Caki2 (cell line): ENCODE data around the gene DERL3. TPM values are rescaled to one million over a fixed set of nuclear protein-coding genes. Genes with fewer than 3 reads are reported as not detected.

Experiments used
- DNase-seq: peaks from one replicate; pipeline ENCODE4 v3.0.0-alpha.2; 2015; ENCODE audit warnings: low read depth
- in situ Hi-C: cut with HindIII; loops from 2 replicates; pipeline ENCODE4 v1.10.0; 2016; ENCODE audit warnings: low sequenced_read_pairs, low pct_unique_long_range_greater_than_20kb, mixed read lengths
- total RNA-seq: library from RNA; depleted of rRNA; stranded (reverse); fragments of >200 nt; shearing (Covaris generic); gene quantifications from 2 replicates; pipeline ENCODE4 v1.2.3, GENCODE V29; 2014; ENCODE audit warnings: low replicate concordance

DERL3 gene
- total RNA-seq, 1 experiment from 2014 or later, result 12.5 TPM

DNA sequence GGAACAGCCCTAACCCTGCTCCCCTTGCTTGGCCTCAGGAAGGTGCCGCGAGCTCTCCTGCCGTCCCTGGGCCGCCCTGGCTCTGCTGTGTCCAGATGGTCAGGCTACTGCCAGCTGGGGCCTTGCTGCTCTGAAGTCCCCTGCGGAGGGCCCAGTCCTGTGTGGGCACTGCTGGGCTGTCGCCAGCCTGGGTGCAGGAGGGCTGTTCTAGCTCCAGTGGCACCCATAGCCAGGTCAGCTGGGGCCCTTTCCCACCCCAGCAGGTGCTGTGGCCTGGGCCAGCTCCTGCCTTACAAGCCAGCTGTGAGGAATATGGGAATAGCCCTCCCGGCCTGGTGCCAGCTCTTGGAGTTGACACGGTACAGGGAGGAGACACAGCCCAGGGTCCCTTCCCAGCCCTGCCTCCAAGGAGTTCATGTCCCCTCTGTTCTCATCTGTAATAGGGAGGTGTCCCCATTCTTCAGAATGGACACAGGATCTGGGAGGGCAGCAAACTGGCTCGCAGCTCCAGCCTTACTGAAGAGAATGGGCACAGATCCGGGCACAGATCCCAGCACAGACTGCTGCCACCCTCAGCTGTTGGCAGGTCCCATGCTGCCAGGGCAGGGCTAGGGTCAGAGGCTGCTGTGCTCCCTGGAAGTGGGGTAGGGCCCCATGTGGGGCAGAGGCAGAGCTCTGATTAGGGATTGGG lies 3.9 kb downstream of the DERL3 start:
- DNase-seq, result no peak
- in situ Hi-C loops, result no loop called here

DNA sequence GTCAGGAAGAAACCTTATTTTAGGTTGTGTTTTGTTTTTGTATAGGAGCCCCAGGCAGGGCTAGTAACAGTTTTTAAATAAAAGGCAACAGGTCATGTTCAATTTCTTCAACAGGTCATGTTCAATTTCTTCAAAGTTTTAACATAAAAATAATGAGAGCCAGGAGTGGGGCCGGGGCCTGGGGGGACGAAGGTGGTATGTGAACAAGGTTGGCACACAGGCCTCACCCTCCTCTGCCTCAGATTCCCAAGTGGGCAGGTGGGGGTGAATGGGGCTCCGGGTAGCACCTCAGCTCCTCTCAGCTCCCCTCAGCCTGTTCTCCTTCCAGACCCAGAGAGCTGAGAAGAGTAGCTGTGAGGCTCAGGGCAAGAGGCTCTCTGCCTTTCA lies 4.4 kb downstream of the DERL3 start:
- DNase-seq, result no peak
- in situ Hi-C loops, result no loop called here

- no peak for DNase-seq
- in situ Hi-C loops, result no loop called here
Observed at GRCh38 chr22:23833911-23834317, 4.9 kb downstream of the DERL3 start.

- no peak for DNase-seq
- in situ Hi-C loops, result no loop called here
Observed at GRCh38 chr22:23833017-23833751, 5.6 kb downstream of the DERL3 start.

GRCh38 chr22:23832226-23833016 lies 6.4 kb downstream of the DERL3 start:
- in situ Hi-C loops, result no loop called here
- DNase-seq, result no peak

DNA sequence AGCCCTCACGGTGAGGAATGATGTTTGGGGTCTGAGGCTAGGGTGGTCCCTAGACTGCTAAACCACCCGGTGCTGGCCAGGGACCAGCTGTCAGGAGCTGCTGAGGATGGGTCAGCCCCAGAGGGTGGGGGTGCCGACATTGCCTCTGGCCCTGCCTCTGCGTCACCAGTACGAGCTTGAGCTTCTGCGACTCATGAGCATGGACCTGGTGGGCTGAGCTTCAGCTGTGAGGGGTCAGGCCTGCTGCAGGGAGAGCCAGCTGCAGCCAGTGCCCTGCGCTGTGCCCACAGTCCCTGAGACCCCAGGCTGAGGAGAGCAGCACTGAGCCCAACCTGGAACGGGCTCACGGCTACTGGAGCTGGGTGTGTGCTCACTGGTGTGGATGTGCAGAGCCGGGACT lies 7.0 kb downstream of the DERL3 start:
- DNase-seq, result no peak
- in situ Hi-C loops, result no loop called here

DNA sequence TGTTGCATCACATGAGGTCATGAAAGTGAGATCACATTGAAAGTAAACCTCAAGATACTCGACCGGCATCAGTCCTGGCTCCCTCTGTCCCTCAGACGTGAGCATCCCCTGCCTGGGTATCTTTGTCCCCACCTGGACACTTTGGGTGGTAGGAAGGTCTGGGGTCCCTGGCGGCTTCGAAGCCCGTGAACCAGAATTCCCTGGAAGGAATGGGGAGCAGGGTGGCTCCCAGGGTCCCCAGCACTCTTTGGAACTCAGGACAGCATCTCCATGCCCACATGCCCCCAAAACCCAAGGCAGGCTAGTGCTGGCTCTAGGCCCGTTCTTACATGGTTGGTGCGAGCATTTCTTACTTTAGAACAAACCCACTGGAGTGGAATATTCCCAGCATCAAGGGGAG lies 7.5 kb downstream of the DERL3 start:
- in situ Hi-C loops, result no loop called here
- DNase-seq, result no peak

- no peak for DNase-seq
- in situ Hi-C loops, result no loop called here
Observed at GRCh38 chr22:23829845-23830372, 8.9 kb downstream of the DERL3 start.

DNA sequence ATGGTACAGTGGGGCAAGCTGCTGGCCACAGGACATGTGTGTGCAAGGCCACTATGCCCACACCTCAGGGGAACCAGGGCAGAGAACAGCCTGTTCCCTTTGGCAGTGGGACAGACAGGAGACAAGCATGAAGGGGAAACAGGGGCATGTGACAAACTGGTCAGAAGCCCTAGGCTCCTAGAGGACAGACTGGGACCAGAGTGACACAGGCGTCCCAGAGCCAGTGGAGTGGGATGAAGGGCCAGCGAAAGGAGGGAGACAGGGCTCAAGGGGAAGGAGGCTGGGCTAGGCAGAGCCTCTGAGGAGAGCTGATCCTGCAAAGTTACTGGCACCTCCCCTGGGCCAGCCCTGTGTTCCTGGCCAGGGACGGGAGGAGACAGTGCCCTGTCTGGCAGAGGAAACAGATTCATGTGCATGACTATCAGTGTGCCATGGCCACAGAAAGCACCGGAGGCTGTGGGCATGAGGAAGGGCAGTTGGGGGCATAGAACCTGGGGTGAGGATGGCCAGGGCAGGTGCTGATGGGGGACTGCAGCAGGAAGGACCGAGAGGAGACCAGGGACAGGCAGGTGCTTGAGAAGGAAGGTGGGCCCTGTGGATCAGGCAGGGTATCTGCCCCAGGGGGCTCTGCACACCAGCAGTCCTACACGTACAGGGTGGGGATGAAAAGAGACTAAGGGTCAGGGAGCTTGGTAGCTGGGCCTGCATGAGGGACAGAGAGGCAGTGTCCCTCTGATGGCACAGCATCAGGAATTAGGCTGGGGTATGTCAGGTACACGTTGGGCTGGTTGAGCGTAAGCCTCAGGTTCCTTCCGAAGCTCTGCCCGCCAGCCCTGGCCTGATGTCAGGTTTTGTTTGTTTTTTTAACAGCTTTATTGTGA lies 9.8 kb downstream of the DERL3 start:
- no peak for DNase-seq
- in situ Hi-C loops, result no loop called here

- no peak for DNase-seq
- in situ Hi-C loops, result no loop called here
Observed at GRCh38 chr22:23827351-23827995, 11.3 kb downstream of the DERL3 start.

GRCh38 chr22:23826510-23827350 lies 12.1 kb downstream of the DERL3 start:
- in situ Hi-C loops, result no loop called here
- DNase-seq, result no peak

- in situ Hi-C loops, result no loop called here
- no peak for DNase-seq
Observed at GRCh38 chr22:23825246-23825905, 13.4 kb downstream of the DERL3 start.

GRCh38 chr22:23824476-23825245 lies 14.1 kb downstream of the DERL3 start:
- no peak for DNase-seq
- in situ Hi-C loops, result no loop called here

DNA sequence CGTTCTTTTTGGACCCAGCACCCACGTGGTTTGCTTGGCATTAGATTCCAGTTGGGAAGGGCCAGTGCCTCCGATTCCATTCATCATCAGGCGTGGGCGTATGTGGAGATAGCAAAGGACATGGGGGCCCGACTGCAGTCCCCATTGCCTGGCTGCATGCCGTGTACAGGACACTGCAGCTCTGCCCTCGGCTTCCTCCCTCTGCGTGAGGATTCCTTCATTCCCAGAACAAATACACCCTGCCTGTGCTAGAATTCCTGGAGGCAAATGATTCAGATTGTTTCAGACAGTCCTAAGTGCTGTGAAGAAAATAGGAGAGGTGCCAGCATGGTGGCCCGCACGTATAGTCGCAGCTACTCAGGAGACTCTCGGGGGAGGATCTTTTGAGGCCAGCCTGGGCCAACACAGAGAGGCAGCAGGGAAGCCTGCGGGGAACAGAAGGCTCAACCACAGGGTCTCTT lies 15.4 kb downstream of the DERL3 start:
- no peak for DNase-seq
- in situ Hi-C loops, result no loop called here

DNA sequence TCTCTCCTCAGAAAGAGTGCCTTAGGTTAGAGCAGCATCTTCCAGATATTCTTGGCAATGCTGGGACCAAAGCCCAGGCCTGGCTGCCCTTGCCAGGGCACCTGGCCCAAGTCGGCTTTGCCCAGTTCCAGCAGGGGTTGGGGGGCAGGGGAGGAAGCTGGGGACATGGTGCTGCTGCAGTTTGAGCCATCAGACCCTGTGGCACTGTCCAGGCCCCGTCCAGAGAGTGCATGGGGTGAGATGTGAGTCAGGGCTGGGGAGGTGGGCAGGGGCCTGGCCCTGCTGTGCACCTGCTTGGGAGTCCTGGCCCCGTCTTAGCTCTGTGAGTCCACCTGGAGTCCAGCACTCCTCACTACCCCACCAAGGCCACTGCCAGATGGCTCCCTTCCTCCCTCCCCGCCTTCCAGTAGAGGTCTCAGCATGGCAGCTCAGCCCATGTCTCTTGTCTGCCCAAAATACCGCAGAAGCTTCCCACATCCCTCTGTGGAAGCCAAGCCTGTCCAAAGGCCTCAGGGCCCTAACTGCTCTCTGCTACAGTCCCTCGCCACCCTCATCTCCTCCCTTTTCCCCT lies 16.6 kb downstream of the DERL3 start:
- in situ Hi-C loops, result no loop called here
- no peak for DNase-seq
